ENCODE results near the gene AP1AR.
"Not testable (repeated sequence)": the region's sequence is repeated elsewhere in the genome, so short reads cannot be mapped to it uniquely, and the experiment has no call there.

Gene AP1AR

DNA sequence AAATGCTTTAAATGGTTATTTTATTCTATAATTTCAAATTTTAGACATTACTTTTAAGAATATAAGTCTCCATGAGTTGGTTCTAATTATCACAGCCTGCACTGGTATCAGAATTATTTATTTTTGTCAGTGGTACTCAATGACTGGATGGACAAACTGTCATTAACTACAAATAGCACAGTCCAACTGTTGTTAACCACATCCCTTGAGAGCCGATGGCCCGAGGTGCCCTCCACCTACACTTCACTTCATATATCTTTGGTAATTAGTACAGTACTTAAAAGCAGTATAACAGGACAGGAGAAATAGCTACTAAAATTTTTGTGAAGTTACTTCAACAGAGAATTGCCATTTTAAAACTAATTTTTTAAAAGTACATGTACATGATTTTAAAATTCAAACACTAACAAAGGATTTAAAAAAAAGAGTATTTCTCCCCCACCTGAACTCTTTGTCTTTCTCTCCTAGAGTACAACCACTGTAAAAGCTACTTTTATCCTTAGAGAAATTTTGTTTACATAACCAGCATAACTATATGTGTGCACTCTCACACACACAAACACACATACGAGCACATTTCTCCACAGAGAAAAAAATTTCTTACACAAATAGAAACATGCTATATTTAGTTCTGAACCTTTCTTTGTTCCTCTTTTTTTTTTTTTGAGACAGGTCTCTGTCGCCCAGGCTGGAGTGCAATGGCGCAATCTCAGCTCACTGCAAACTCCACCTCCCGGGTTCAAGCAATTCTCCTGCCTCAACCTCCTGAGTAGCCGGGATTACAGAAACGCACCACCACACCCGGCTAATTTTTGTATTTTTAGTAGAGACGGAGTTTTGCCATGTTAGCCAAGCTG is 47.7 kb downstream of the AP1AR start:
- DNase-seq (ENCODE audit: low spot score): no peak

- no peak for DNase-seq (ENCODE audit: low spot score)
Measured at GRCh38 chr4:112279882-112280315, 48.3 kb downstream of the AP1AR start.

- DNase-seq (ENCODE audit: low spot score): no peak
Measured at GRCh38 chr4:112280386-112281056, 48.9 kb downstream of the AP1AR start.

- not testable (repeated sequence) for DNase-seq (ENCODE audit: low spot score)
Measured at GRCh38 chr4:112281895-112282398, 50.4 kb downstream of the AP1AR start.

- no peak for DNase-seq (ENCODE audit: low spot score)
Measured at GRCh38 chr4:112282860-112283667, 51.5 kb downstream of the AP1AR start.

DNA sequence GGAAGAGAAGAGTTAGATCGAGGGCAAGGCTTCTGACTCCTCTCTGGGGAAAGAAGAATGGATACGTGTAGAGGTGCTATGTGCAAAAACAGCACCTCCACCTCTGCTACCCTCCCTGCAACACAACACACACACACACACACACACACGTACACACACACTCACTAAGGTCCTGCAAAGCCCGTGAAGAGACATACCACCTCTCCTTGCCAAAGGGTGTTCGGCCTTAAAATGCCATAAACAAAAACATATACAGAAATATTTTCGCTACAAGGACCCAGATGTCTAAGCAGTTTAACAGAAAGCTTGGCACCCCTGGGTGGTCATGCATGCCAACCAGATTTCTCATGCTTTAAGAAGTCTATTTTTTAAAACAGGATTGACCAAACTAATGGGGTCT is 52.6 kb downstream of the AP1AR start:
- no peak for DNase-seq (ENCODE audit: low spot score)

- DNase-seq (ENCODE audit: low spot score): no peak
Measured at GRCh38 chr4:112284662-112285411, 53.2 kb downstream of the AP1AR start.

DNA sequence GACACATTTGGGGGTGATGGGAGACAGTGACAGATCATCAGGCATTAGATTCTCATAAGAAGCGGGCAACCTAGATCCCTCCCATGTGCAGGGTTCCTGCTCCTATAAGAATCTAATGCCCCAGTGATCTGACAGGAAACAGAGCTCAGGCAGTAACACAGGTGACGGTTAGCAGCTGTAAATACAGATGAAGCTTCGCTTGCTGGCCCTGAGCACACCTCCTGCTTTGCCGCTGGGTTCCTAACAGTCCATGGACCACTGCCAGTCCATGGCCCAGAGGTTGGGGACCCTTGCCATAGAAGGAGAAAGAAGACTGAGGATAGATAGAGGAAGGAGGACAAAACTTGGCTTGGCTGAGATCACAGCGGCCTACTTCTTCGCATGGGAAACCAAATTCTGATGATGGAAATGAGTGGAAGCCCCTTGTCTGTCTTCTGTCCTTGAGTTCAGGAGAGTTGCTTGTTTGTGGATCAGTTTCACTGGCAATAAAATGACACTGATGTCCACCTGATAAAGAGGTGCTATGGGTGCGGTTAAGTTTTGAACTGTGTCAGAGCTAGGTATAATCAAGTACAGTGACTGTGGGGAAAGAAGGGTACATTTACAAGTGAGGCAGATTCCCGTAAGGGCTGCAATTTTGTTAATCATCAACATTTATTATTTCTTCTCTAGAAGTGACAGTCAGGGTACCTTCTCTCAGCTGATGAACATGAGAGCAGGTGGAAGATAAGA is 55.8 kb downstream of the AP1AR start:
- DNase-seq (ENCODE audit: low spot score): no peak

DNA sequence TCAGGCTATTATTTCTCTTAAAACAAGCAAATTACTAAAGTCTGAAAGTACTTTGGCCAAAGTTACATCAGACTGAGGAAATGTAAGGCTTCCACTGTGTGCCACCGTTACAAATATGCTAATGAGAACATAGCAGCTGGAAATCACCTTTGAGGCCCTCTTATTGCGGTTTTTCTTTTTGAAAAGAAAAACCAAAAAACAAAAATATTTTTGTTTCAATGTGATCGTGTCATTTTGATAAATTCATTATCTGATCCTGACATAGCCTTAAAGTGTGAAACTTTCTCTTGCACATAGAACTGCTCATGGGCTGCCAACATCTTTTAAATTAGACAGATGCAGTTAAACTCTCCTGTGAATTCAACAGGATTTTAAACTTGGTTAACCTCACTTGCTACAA is 56.9 kb downstream of the AP1AR start:
- no peak for DNase-seq (ENCODE audit: low spot score)

- DNase-seq (ENCODE audit: low spot score): no peak
Measured at GRCh38 chr4:112289407-112290253, 58.0 kb downstream of the AP1AR start.

- DNase-seq (ENCODE audit: low spot score): no peak
Measured at GRCh38 chr4:112290341-112290740, 58.8 kb downstream of the AP1AR start.

GRCh38 chr4:112296949-112297880 is 65.6 kb downstream of the AP1AR start, which contains the start of gene ALPK1:
TSS of gene ALPK1 (plus strand) at chr4:112297369.
- no peak for DNase-seq (ENCODE audit: low spot score)

DNA sequence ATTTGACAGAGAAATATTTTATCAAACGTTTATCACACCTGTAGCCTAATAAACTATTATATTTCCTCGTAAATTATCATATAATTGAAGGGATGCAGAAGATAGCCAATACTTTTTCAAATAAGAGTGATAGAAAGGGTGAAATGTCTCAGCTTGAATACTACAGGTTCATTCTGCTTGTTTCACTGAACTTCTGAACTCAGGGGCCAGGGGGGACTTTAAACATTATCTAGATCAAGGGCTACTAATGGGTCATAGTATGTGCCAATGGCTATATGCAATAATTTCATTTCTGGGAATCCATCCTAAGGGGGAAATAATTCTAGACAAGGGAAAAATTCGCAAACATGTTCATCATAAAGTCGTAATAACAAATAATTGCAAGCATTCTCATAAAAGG is 68.1 kb downstream of the AP1AR start:
- no peak for DNase-seq (ENCODE audit: low spot score)

GRCh38 chr4:112302320-112303274 is 71.0 kb downstream of the AP1AR start:
- no peak for DNase-seq (ENCODE audit: low spot score)

DNA sequence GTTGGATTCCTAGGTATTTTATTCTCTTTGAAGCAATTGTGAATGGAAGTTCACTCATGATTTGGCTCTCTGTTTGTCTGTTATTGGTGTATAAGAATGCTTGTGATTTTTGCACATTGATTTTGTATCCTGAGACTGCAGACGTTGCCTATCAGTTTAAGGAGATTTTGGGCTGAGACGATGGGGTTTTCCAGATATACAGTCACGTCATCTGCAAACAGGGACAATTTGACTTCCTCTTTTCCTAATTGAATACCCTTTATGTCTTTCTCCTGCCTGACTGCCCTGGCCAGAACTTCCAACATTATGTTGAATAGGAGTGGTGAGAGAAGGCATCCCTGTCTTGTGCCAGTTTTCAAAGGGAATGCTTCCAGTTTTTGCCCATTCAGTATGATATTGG is 73.9 kb downstream of the AP1AR start:
- not testable (repeated sequence) for DNase-seq (ENCODE audit: low spot score)

DNA sequence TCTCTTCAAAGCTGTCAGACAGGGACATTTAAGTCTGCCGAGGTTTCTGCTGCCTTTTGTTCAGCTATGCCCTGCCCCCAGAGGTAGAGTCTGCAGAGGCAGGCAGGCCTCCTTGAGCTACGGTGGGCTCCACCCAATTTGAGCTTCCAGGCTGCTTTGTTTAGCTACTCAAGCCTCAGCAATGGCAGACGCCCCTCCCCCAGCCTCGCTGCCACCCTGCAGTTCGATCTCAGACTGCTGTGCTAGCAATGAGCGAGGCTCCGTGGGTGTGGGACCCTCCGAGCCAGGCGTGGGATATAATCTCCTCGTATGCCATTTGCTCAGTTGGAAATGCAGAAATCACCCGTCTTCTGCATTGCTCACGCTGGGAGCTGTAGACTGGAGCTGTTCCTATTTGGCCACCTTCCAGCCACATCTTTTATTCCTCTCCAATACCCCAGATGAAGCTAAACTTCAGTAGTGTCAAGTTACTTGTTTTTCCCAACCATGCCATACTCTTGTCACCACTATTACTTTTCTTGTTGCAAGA is 77.7 kb downstream of the AP1AR start:
- not testable (repeated sequence) for DNase-seq (ENCODE audit: low spot score)

DNA sequence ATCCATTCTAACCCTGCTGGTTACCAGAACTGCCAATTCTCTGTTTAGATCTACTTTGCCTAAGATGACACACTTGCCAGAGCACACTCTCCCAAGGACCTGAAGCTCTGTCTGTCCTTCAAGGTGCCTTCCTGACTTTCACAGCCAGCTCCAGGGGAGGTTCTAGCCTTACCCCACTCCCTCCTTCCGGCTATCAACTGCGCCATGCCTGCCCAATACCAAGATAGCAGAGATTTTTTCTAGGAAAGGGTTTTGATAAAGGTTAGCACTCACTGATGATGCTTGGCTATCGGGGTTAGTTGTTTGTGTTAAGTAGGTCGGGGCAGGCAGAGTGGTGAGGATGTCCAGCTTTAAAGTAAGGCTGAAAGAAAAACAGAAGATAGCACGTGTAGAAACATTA is 79.9 kb downstream of the AP1AR start:
- no peak for DNase-seq (ENCODE audit: low spot score)

Measured in HuH-7 (cell line).